Esophagus muscularis mucosa (tissue), 4 donors: ENCODE data around the gene RAB1A.

Experiments used
- CTCF ChIP-seq, 3 experiments: fragments of 200-600 bp in 2 of 3; fragments of 450-650 bp in 1 of 3; sonication (generic) in 2 of 3; IDR thresholded peaks; one replicate each; pipeline ENCODE4 v1.5.1; 2017 to 2019; ENCODE audit warnings: antibody characterized with exemption in 3 of 3, mild to moderate bottlenecking in 2 of 3, moderate library complexity in 1 of 3
- EP300 ChIP-seq: sonication (generic); formaldehyde crosslinking; IDR thresholded peaks from one replicate; pipeline ENCODE4 v1.6.1; 2017; ENCODE audit warnings: antibody characterized with exemption
- POLR2A ChIP-seq: fragments of 450-650 bp; IDR thresholded peaks from one replicate; pipeline ENCODE4 v1.6.1; 2017; ENCODE audit warnings: antibody characterized with exemption, moderate library complexity, mild to moderate bottlenecking, low read depth
- POLR2AphosphoS5 ChIP-seq, 2 donors: sonication (generic); formaldehyde crosslinking; IDR thresholded peaks; one replicate each; pipeline ENCODE4 v1.6.1; 2017; ENCODE audit warnings: antibody characterized with exemption in 2 of 2

DNA sequence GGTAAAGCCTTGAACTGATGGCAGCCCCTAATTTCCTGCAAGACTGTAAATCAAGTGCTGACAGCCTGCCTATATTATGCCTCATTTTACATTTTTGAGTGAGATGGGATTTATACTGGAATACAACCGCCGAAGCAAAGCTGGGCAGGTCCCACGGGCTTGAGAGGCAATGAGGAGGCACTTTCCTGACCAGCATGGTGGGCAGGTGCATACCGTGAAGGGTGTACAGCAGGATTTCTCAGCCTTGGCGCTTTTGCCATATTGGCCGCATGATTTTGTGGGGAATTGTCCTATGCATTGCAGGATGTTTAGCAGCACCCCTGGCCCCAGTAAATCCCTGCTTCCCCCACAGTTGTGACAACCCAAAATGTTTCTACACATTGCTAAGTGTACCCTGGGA is 50.9 kb downstream of the RAB1A start:
- no peak for TF ChIP-seq POLR2A
- TF ChIP-seq CTCF (IDR thresholded peaks at IDR 0.05), result no peak
- TF ChIP-seq POLR2AphosphoS5 (IDR thresholded peaks at IDR 0.05), result no peak
- no peak for TF ChIP-seq EP300
